Ascending aorta (tissue), 2 donors: Measurements from ENCODE around the gene PTPRR. TPM values are rescaled to one million over a fixed set of nuclear protein-coding genes. Genes with fewer than 3 reads are reported as not detected.

Experiments used
- DNase-seq, 2 donors: peaks; one replicate each; pipeline ENCODE4 v3.0.0-alpha.2; 2019; ENCODE audit warnings: low spot score in 2 of 2
- H3K27ac ChIP-seq, 2 donors: fragments of 200-600 bp; sonication (generic); one replicate each; pipeline ENCODE4 v1.5.1; 2016 to 2017; ENCODE audit warnings: mild to moderate bottlenecking in 1 of 2
- H3K27me3 ChIP-seq: fragments of 200-600 bp; sonication (generic); one replicate; pipeline ENCODE4 v1.5.1; 2017
- H3K36me3 ChIP-seq, 2 donors: fragments of 200-600 bp; sonication (generic); one replicate each; pipeline ENCODE4 v1.5.1; 2016
- H3K4me1 ChIP-seq, 2 donors: fragments of 200-600 bp; sonication (generic); one replicate each; pipeline ENCODE4 v1.5.1; 2016 to 2017; ENCODE audit warnings: mild to moderate bottlenecking in 1 of 2
- H3K4me3 ChIP-seq, 2 donors: fragments of 200-600 bp; sonication (generic); one replicate each; pipeline ENCODE4 v1.5.1; 2016 to 2017; ENCODE audit warnings: mild to moderate bottlenecking in 1 of 2
- H3K9me3 ChIP-seq, 2 donors: fragments of 200-600 bp; sonication (generic); one replicate each; pipeline ENCODE4 v1.5.1; 2016
- intact Hi-C: fragments of 100-400 bp; cut with DNase I; formaldehyde crosslinking; loops from one replicate; pipeline ENCODE4 v1.15.1; 2023
- total RNA-seq: library from RNA; depleted of rRNA; stranded (reverse); fragments of >200 nt; gene quantifications from one replicate; pipeline ENCODE4 v1.1.0, GENCODE V29; 2016
- TF ChIP-seq, protein P1 (sequence below), 3 experiments: fragments of 200-600 bp in 2 of 3; fragments of 450-650 bp in 1 of 3; sonication (generic) in 2 of 3; IDR thresholded peaks; one replicate each; pipeline ENCODE4 v1.5.1; 2016 to 2019; ENCODE audit warnings: antibody characterized with exemption in 3 of 3, mild to moderate bottlenecking in 1 of 3, moderate library complexity in 1 of 3

Gene PTPRR
- total RNA-seq, 1 donor from 2014 or later: not detected

DNA sequence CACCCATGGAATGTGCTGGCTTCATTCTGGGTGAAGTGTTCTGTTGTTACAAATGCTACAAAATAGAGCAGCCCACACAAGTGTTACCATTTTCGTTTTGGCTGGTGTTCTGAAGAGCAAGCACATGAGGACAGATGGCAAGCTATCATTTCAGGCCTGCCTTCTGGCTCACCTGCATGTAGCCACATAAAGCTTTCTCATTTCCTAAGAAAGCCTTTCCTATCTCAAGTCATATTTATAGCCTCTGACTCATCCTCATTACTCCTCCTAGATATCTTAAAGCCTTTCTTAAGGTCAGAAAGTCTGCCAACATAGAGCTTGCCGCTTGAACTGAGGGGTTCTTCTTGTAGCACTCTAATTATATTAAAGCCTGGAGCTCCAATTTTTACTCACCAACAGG lies 89.0 kb downstream of the PTPRR start:
- H3K36me3 ChIP-seq: no peaks in the 10 kb centered on the region
- TF ChIP-seq, protein P1, sequence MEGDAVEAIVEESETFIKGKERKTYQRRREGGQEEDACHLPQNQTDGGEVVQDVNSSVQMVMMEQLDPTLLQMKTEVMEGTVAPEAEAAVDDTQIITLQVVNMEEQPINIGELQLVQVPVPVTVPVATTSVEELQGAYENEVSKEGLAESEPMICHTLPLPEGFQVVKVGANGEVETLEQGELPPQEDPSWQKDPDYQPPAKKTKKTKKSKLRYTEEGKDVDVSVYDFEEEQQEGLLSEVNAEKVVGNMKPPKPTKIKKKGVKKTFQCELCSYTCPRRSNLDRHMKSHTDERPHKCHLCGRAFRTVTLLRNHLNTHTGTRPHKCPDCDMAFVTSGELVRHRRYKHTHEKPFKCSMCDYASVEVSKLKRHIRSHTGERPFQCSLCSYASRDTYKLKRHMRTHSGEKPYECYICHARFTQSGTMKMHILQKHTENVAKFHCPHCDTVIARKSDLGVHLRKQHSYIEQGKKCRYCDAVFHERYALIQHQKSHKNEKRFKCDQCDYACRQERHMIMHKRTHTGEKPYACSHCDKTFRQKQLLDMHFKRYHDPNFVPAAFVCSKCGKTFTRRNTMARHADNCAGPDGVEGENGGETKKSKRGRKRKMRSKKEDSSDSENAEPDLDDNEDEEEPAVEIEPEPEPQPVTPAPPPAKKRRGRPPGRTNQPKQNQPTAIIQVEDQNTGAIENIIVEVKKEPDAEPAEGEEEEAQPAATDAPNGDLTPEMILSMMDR (IDR thresholded peaks at IDR 0.05): no peak
- H3K9me3 ChIP-seq: no peaks in the 10 kb centered on the region
- DNase-seq: no peak
- no peaks in the 10 kb centered on the region for H3K27me3 ChIP-seq
- intact Hi-C loops: no loop called here
- no peak overlapping the region for H3K4me3 ChIP-seq
- no peak overlapping the region for H3K27ac ChIP-seq
- no peaks in the 10 kb centered on the region for H3K4me1 ChIP-seq

DNA sequence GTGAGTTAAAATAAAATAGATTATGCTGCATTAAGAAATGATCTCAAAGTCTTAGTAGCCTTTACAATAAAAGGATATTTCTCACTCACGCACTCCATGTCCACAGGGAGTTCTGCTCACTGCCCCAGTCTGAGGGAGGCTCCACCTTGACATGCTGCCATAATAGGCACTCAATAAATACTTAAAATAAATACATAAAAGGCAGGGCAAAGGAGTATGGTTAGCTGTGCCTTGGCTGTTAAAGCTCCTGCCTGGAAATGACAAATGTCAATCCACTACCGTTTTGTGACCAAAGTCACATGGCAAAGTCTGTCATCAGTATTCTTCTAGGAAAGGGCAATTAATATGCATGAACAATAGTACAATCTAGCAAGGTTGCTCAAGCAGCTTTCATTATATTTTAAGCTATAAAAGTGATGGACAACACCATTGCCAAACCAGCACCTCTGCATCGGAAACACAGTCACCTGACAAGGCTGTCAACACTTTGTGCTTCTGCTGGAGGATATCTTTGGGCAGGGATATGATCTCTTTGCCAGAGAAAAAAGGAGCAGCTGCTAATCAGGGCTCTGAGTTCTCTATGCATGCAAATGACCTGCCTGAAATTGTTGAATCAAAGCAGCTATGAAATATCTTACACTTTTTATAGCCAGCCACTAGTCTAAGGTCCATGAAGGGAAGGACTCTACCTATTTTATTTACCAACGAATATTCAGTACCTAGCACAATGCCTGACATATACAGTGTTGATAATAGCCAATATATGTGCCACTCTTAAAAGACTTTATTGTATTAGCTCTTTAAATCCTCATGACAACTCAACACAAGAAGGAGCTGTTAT lies 90.1 kb downstream of the PTPRR start:
- TF ChIP-seq, protein P1 (IDR thresholded peaks at IDR 0.05): no peak
- Histone ChIP-seq H3K4me1 (no peaks in the 10 kb centered on the region), H3K27me3 (no peaks in the 10 kb centered on the region), H3K27ac (no peak overlapping the region), H3K36me3 (no peaks in the 10 kb centered on the region), H3K4me3 (no peak overlapping the region), H3K9me3 (no peaks in the 10 kb centered on the region)
- no peak for DNase-seq
- intact Hi-C loops: no loop called here

DNA sequence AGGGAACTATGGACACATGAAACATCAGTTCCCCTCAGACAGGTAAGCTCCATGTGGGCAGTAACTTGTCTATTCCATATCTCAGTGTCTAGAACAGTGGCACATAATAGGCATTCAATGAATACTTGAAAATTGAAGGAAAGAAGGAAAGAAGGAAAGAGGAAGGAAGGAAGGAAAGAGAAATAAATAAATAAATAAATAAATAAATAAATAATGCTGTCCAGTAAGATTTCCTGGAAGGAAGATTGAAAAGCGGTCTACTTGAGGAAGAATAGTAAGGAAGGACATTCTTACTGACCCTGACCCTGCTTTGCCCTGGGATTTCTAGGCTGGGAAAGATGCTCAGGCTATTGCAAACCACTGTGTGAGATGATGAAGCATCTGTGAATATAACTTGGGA lies 91.5 kb downstream of the PTPRR start:
- no peaks in the 10 kb centered on the region for H3K9me3 ChIP-seq
- H3K4me1 ChIP-seq: no peaks in the 10 kb centered on the region
- no peak overlapping the region for H3K4me3 ChIP-seq
- H3K27me3 ChIP-seq: no peaks in the 10 kb centered on the region
- no peak for DNase-seq
- H3K27ac ChIP-seq: no peak overlapping the region
- intact Hi-C loops: no loop called here
- H3K36me3 ChIP-seq: no peaks in the 10 kb centered on the region
- TF ChIP-seq, protein P1 (IDR thresholded peaks at IDR 0.05): no peak

DNA sequence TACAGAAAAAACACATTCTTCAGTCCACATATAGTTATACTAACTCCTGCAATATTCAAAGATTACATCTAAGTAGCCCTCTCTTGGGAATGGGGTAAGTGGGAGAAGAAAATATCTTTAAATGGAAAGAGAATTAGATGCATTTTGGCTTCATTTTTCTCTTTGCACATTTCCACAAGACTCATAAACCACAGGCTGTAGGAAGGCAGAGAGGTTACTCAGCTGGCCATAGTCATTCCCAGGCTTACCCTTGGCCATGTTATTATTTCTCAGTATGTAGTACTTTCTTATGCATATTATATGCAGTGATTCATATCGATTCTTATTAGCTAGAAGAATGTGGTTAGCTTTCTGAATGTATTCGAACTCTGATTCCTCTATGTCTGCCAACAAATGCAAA lies 92.2 kb downstream of the PTPRR start:
- intact Hi-C loops: no loop called here
- Histone ChIP-seq H3K36me3 (no peaks in the 10 kb centered on the region), H3K27ac (no peak overlapping the region), H3K27me3 (no peaks in the 10 kb centered on the region), H3K4me1 (no peaks in the 10 kb centered on the region), H3K4me3 (no peak overlapping the region), H3K9me3 (no peaks in the 10 kb centered on the region)
- TF ChIP-seq, protein P1 (IDR thresholded peaks at IDR 0.05): no peak
- no peak for DNase-seq

- no peak for DNase-seq
- intact Hi-C loops: no loop called here
- Histone ChIP-seq H3K9me3 (no peaks in the 10 kb centered on the region), H3K36me3 (no peaks in the 10 kb centered on the region), H3K27me3 (no peaks in the 10 kb centered on the region), H3K4me1 (no peaks in the 10 kb centered on the region), H3K4me3 (no peak overlapping the region), H3K27ac (no peak overlapping the region)
- TF ChIP-seq, protein P1 (IDR thresholded peaks at IDR 0.05): no peak
Observed at GRCh38 chr12:70826156-70826555, 94.4 kb downstream of the PTPRR start.
